Neuronal stem cell (in vitro differentiated cells): ENCODE data around the gene SIRT4.
A peak's percentile ranks its signal among the peaks of the same experiment; 100 is the strongest.

Source experiments
- DNase-seq: peaks from one replicate; pipeline ENCODE4 v3.0.0-alpha.2; 2013; ENCODE audit warnings: low spot score
- H2AFZ ChIP-seq: one replicate; pipeline ENCODE4 v1.6.1; 2013; ENCODE audit warnings: mild to moderate bottlenecking, low read length, inconsistent platforms
- H2AK5ac ChIP-seq: 2 replicates; pipeline ENCODE4 v1.6.1; 2013; ENCODE audit warnings: low read depth, mild to moderate bottlenecking, inconsistent platforms, low read length, moderate library complexity, mixed read lengths
- H2BK120ac ChIP-seq: 2 replicates; pipeline ENCODE4 v1.6.1; 2013; ENCODE audit warnings: low read depth, mild to moderate bottlenecking, inconsistent platforms, low read length, moderate library complexity, mixed read lengths
- H2BK12ac ChIP-seq: one replicate; pipeline ENCODE4 v1.6.1; 2013; ENCODE audit warnings: low read length, inconsistent platforms
- H2BK15ac ChIP-seq: 2 replicates; pipeline ENCODE4 v1.6.1; 2013; ENCODE audit warnings: mild to moderate bottlenecking, low read length, inconsistent platforms, mixed read lengths
- H2BK5ac ChIP-seq: one replicate; pipeline ENCODE4 v1.6.1; 2013; ENCODE audit warnings: inconsistent platforms, mild to moderate bottlenecking, low read length, moderate library complexity
- H3K14ac ChIP-seq: one replicate; pipeline ENCODE4 v1.6.1; 2013; ENCODE audit warnings: low read length, inconsistent platforms
- H3K18ac ChIP-seq: 2 replicates; pipeline ENCODE4 v1.6.1; 2013; ENCODE audit warnings: low read length, inconsistent platforms
- H3K23ac ChIP-seq: 2 replicates; pipeline ENCODE4 v1.6.1; 2013; ENCODE audit warnings: low read depth, mild to moderate bottlenecking, mixed read lengths, low read length, inconsistent platforms; ENCODE audit not compliant: poor library complexity
- H3K27ac ChIP-seq: replicated peaks from 3 replicates; pipeline ENCODE4 v1.5.1; 2013; ENCODE audit warnings: low read length, inconsistent platforms
- H3K27me3 ChIP-seq, 3 experiments: 2 replicates each; pipeline ENCODE4 v1.6.1; 2013; ENCODE audit warnings: low read length in 3 of 3, mild to moderate bottlenecking in 2 of 3, inconsistent platforms in 1 of 3, low read depth in 1 of 3, mixed read lengths in 1 of 3, moderate library complexity in 1 of 3; ENCODE audit not compliant: control insufficient read depth in 3 of 3, insufficient read depth in 3 of 3
- H3K36me3 ChIP-seq, 2 donors: replicated peaks in 1 of 2; 2 replicates each; pipeline ENCODE4 v1.6.1; 2013; ENCODE audit warnings: low read length in 2 of 2; ENCODE audit not compliant: control insufficient read depth in 2 of 2, insufficient read depth in 2 of 2
- H3K4ac ChIP-seq: 2 replicates; pipeline ENCODE4 v1.6.1; 2013; ENCODE audit warnings: inconsistent platforms, mild to moderate bottlenecking, low read length, moderate library complexity
- H3K4me1 ChIP-seq, 2 donors: 1 replicate in 1 of 2; 2 replicates in 1 of 2; pipeline ENCODE4 v1.6.1; 2013; ENCODE audit warnings: low read length in 2 of 2, low read depth in 1 of 2; ENCODE audit not compliant: control insufficient read depth in 2 of 2, insufficient read depth in 1 of 2
- H3K4me2 ChIP-seq: one replicate; pipeline ENCODE4 v1.6.1; 2013; ENCODE audit warnings: mild to moderate bottlenecking, low read length, inconsistent platforms; ENCODE audit not compliant: insufficient read depth, poor library complexity, severe bottlenecking
- H3K4me3 ChIP-seq, 2 donors: 2 replicates each; pipeline ENCODE4 v1.5.1; 2013; ENCODE audit warnings: low read length in 2 of 2, mild to moderate bottlenecking in 2 of 2, inconsistent platforms in 1 of 2, moderate library complexity in 1 of 2
- H3K79me1 ChIP-seq: one replicate; pipeline ENCODE4 v1.6.1; 2013; ENCODE audit warnings: low read depth, mild to moderate bottlenecking, inconsistent platforms, low read length, moderate library complexity
- H3K9ac ChIP-seq: one replicate; pipeline ENCODE4 v1.6.1; 2013; ENCODE audit warnings: mild to moderate bottlenecking, low read depth, low read length, inconsistent platforms; ENCODE audit not compliant: poor library complexity
- H3K9me3 ChIP-seq, 2 donors: replicated peaks in 1 of 2; 2 replicates each; pipeline versions ENCODE3 to v1.6.1; 2013; ENCODE audit warnings: low read length in 2 of 2, mild to moderate bottlenecking in 2 of 2, inconsistent platforms in 1 of 2, low read depth in 1 of 2, mixed read lengths in 1 of 2, moderate library complexity in 1 of 2; ENCODE audit not compliant: control insufficient read depth in 2 of 2, insufficient read depth in 1 of 2
- H4K8ac ChIP-seq: one replicate; pipeline ENCODE4 v1.6.1; 2013; ENCODE audit warnings: low read depth, mild to moderate bottlenecking, inconsistent platforms, low read length, moderate library complexity
- H4K91ac ChIP-seq: one replicate; pipeline ENCODE4 v1.6.1; 2013; ENCODE audit warnings: low read length, low read depth, mild to moderate bottlenecking, inconsistent platforms; ENCODE audit not compliant: poor library complexity
- WGBS, 2 donors: extraction: QIAGEN DNeasy Blood & Tissue Kit; methylation state at CpG; one replicate each; pipeline ENCODE4 v1.1.7; 2013; ENCODE audit warnings: missing lambda C conversion rate in 2 of 2, mixed read lengths in 1 of 2; ENCODE audit not compliant: insufficient read length in 2 of 2, insufficient replicate concordance in 1 of 2; ENCODE audit errors: extremely low coverage in 2 of 2; 5-methylcytosine and 5-hydroxymethylcytosine counted together

SIRT4 gene

DNA sequence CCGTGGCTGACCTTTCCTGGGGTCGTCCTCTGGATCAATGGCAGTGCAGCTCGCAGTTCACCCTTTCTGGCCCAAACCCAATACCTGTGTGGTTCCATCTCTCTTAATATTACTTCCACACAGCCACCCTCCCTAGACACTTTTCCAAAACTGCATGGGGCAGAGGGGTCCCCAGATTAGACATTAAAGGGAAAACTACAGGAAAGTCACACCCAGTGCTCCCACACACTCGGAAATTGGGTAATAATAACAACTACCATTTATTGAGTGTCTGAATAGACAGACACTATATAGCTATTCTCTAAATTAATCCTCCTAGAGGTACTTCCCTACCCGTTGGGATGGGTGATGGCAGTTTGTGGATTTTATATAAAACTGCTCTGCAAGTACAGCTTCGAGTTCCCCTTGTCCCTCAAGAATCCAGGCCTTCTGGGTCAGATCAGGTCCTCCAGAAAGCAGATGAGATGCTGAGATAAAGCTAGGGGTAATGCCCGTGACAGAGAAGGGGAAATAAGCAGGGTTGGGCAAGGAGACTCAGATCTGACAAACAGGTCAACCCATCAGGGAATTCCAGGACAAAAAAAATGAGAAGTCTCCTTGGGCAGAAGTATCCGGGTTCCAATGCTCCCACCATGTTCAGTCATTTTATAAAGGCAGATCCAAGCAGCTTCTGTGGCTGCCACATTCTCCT, 35.8 kb upstream of the SIRT4 start:
- Histone ChIP-seq H2AK5ac (peak overlapping the region; percentile 36), H2AFZ (peak overlapping the region; percentile 38), H2BK12ac (no peak overlapping the region), H3K4me2 (no peak overlapping the region), H3K27ac (no peak overlapping the region), H3K79me1 (peaks cover 12% of the 10 kb centered on the region), H3K4me1 (peaks cover 10 to 16% of the 10 kb centered on the region in 2 donors), H2BK15ac (no peak overlapping the region), H3K9ac (no peak overlapping the region), H3K9me3 (no peaks in the 10 kb centered on the region), H3K14ac (no peak overlapping the region), H3K4ac (no peak overlapping the region), H3K4me3 (peak overlapping the region in 1 of 2 donors; percentile 33), H4K91ac (no peak overlapping the region), H3K18ac (peak overlapping the region; percentile 66), H2BK120ac (no peak overlapping the region), H2BK5ac (no peak overlapping the region), H4K8ac (no peak overlapping the region), H3K27me3 (no peaks in the 10 kb centered on the region), H3K23ac (no peak overlapping the region), H3K36me3 (no peaks in the 10 kb centered on the region)
- no peak for DNase-seq
- WGBS, 2 donors = no CpG with 5 or more reads among the region's 8 CpGs

DNA sequence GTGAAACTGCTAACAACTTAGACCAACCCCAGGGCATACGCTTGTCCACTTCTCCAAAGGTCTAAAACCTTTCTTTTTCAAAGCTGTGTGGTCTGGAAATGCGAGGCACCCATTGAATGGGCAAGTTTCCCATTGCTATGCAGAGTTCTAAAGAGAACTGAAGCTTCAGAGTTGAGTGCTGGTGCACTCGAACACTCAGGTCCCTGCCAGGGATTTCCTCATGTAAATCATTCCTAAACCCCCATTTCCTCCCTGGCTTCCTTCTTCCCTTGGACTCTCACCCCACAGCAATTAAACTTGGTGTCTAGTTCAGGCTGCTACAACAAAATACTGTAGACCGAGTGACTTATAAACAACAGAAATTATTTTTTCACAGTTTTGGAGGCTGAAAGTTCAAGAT, 34.4 kb upstream of the SIRT4 start:
- Histone ChIP-seq H4K8ac (no peak overlapping the region), H3K4me1 (peaks cover 10 to 16% of the 10 kb centered on the region in 2 donors), H3K36me3 (no peaks in the 10 kb centered on the region), H3K27ac (no peak overlapping the region), H3K4ac (no peak overlapping the region), H3K79me1 (peaks cover 7% of the 10 kb centered on the region), H3K27me3 (no peaks in the 10 kb centered on the region), H3K18ac (no peak overlapping the region), H2BK12ac (no peak overlapping the region), H3K23ac (no peak overlapping the region), H3K9ac (no peak overlapping the region), H2AK5ac (no peak overlapping the region), H3K4me2 (no peak overlapping the region), H3K4me3 (no peak overlapping the region), H3K9me3 (no peaks in the 10 kb centered on the region), H2BK15ac (no peak overlapping the region), H4K91ac (no peak overlapping the region), H3K14ac (no peak overlapping the region), H2AFZ (no peak overlapping the region), H2BK5ac (no peak overlapping the region), H2BK120ac (no peak overlapping the region)
- no CpG with 5 or more reads among the region's 4 CpGs for WGBS, 2 donors
- no peak for DNase-seq

DNA sequence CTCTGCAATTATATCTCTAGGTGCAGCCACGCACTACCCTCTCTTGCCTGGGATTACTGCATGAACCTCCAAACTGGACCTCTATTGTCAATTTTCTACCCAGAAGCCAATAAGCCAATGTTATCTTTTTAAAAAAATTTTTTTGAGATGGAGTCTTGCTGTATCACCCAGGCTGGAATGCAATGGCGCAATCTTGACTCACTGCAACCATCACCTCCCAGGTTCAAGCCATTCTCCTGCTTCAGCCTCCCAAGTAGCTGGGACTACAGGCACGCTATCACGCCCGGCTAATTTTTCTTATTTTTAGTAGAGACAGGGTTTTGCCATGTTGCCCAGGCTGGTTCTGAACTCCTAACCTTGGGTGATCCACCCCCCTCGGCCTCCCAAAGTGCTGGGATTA, 25.4 kb upstream of the SIRT4 start:
- H2AFZ ChIP-seq = no peak overlapping the region
- no peaks in the 10 kb centered on the region for H3K4me1 ChIP-seq
- H3K23ac ChIP-seq = no peak overlapping the region
- no peak overlapping the region for H4K91ac ChIP-seq
- DNase-seq = no peak
- H3K4me2 ChIP-seq = no peak overlapping the region
- WGBS, 2 donors = no CpG with 5 or more reads among the region's 6 CpGs
- no peak overlapping the region for H3K14ac ChIP-seq
- H3K27me3 ChIP-seq = no peaks in the 10 kb centered on the region
- no peak overlapping the region for H2BK120ac ChIP-seq
- no peak overlapping the region for H3K9ac ChIP-seq
- no peak overlapping the region for H2BK5ac ChIP-seq
- no peak overlapping the region for H3K18ac ChIP-seq
- H2BK12ac ChIP-seq = no peak overlapping the region
- H3K9me3 ChIP-seq = peaks cover 0 to 2% of the 10 kb centered on the region in 2 donors
- no peak overlapping the region for H3K27ac ChIP-seq
- no peak overlapping the region for H3K4ac ChIP-seq
- no peak overlapping the region for H2BK15ac ChIP-seq
- H3K4me3 ChIP-seq = no peak overlapping the region
- no peak overlapping the region for H4K8ac ChIP-seq
- H3K36me3 ChIP-seq = no peaks in the 10 kb centered on the region
- H2AK5ac ChIP-seq = no peak overlapping the region
- no peaks in the 10 kb centered on the region for H3K79me1 ChIP-seq

DNA sequence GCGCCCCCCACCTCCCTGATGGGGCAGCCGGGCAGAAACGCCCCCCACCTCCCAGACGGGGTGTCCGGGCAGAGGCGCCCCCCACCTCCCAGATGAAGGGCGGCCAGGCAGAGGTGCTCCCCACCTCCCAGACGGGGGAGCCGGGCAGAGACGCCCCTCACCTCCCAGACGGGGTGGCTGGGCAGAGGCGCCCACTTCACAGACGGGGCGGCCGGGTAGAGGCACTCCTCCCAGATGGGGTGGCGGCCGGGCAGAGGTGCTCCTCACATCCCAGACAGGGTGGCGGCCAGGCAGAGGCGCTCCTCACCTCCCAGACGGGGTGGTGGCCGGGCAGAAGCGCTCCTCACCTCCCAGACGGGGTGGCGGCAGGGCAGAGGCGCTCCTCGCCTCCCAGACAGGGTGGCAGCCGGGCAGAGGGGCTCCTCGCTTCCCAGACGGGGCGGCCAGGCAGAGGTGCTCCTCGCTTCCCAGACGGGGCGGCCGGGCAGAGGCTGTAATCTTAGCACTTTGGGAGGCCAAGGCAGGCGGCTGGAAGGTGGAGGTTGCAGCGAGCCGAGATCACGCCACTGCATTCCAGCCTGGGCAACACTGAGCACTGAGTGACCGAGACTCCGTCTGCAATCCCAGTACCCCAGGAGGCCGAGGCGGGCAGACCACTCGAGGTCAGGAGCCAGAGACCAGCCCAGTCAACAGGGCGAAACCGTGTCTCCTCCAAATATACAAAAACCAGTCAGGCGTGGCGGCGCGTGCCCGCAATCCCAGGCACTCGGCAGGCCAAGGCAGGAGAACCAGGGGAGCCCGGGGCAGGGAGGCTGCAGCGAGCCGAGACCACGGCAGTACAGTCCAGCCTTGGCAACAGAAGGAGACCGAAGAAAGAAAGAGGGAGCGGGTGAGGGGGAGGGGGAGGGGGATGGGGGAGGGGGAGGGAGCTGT, 23.7 kb upstream of the SIRT4 start:
- no peak overlapping the region for H3K27ac ChIP-seq
- peaks cover 0 to 2% of the 10 kb centered on the region in 2 donors for H3K9me3 ChIP-seq
- H4K91ac ChIP-seq = no peak overlapping the region
- no peak overlapping the region for H3K9ac ChIP-seq
- H3K27me3 ChIP-seq = no peaks in the 10 kb centered on the region
- H3K4me1 ChIP-seq = peaks cover 0 to under 1% of the 10 kb centered on the region in 2 donors
- H3K23ac ChIP-seq = no peak overlapping the region
- no peak overlapping the region for H2BK15ac ChIP-seq
- H2BK12ac ChIP-seq = peak overlapping the region; percentile 22
- WGBS, 2 donors = no CpG with 5 or more reads among the region's 57 CpGs
- H2BK120ac ChIP-seq = no peak overlapping the region
- H3K4me2 ChIP-seq = no peak overlapping the region
- no peak overlapping the region for H2BK5ac ChIP-seq
- no peak overlapping the region for H2AFZ ChIP-seq
- H4K8ac ChIP-seq = no peak overlapping the region
- H3K14ac ChIP-seq = no peak overlapping the region
- H3K79me1 ChIP-seq = no peaks in the 10 kb centered on the region
- H3K4ac ChIP-seq = no peak overlapping the region
- no peaks in the 10 kb centered on the region for H3K36me3 ChIP-seq
- DNase-seq = no peak
- peak overlapping the region; percentile 38 for H3K18ac ChIP-seq
- no peak overlapping the region for H2AK5ac ChIP-seq
- peak overlapping the region in 1 of 2 donors; percentile 64 for H3K4me3 ChIP-seq
